GM12865 (cell line): ENCODE results near the gene CCR8.

ENCODE experiments used
- DNase-seq: peaks from one replicate; pipeline ENCODE4 v3.0.0; 2010; ENCODE audit warnings: low read depth
- H3K4me3 ChIP-seq: 2 replicates; pipeline ENCODE4 v1.5.1; 2011; ENCODE audit warnings: mild to moderate bottlenecking, low read depth, low read length, control low read depth
- TF ChIP-seq, protein P1 (sequence below): IDR thresholded peaks from 2 replicates; pipeline ENCODE4 v1.5.1; 2011; ENCODE audit warnings: low read length, control low read depth, low read depth, inconsistent platforms; ENCODE audit not compliant: insufficient read depth; ENCODE audit errors: missing control alignments

The CCR8 gene

DNA sequence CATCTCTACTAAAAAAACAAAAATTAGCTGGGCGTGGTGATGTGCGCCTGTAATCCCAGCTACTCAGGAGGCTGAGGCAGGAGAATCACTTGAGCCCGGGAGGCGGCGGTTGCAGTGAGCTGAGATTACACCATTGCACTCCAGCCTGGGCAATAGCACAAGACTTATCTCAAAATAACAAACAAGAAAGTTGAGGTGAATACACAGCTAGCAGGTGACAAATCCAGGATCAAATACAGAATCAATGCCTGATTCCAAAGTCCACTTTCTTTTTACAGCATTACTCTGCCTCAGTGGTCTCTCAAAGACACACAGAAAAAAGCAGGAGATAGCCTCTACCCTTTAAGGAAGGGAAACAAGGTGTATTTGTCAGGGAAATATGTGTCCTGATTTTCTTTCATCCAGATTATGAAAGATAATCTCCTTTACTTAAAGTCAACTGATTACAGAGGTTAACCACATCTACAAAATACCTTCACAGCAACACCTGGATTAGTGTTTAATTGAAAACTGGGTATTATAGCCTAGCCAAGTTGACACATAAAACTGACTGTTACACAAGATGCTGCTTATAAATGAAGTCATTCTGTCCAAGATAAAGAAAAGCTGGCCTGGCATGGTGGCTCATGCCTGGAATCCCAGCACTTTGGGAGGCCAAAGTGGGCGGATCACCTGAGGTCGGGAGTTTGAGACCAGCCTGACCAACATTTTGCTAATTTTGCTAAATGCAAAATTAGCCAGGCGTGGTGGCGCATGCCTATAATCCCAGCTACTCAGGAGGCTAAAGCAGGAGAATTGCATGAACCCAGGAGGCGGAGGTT, 49.7 kb downstream of the CCR8 start:
- no peak overlapping the region for H3K4me3 ChIP-seq
- TF ChIP-seq, protein P1, sequence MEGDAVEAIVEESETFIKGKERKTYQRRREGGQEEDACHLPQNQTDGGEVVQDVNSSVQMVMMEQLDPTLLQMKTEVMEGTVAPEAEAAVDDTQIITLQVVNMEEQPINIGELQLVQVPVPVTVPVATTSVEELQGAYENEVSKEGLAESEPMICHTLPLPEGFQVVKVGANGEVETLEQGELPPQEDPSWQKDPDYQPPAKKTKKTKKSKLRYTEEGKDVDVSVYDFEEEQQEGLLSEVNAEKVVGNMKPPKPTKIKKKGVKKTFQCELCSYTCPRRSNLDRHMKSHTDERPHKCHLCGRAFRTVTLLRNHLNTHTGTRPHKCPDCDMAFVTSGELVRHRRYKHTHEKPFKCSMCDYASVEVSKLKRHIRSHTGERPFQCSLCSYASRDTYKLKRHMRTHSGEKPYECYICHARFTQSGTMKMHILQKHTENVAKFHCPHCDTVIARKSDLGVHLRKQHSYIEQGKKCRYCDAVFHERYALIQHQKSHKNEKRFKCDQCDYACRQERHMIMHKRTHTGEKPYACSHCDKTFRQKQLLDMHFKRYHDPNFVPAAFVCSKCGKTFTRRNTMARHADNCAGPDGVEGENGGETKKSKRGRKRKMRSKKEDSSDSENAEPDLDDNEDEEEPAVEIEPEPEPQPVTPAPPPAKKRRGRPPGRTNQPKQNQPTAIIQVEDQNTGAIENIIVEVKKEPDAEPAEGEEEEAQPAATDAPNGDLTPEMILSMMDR, result no peak
- DNase-seq, result no peak

DNA sequence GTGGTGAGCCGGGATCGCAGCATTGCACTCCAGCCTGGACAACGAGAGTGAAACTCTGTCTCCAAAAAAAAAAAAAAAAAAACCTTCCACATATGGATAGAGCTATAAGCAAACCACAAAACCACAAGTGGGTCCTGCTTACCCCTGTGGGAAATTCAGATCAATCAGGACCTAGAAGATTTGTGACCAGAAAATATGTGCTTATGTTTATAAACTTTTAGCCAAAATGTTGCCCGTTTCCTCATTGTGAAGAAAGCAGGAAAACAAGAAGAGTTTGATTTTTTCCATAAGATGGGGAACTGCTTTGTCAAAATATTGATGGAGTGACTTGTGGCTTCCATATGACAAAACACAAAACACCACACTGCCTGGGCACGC, 50.3 kb downstream of the CCR8 start:
- TF ChIP-seq, protein P1, result no peak
- no peak overlapping the region for H3K4me3 ChIP-seq
- DNase-seq, result no peak

DNA sequence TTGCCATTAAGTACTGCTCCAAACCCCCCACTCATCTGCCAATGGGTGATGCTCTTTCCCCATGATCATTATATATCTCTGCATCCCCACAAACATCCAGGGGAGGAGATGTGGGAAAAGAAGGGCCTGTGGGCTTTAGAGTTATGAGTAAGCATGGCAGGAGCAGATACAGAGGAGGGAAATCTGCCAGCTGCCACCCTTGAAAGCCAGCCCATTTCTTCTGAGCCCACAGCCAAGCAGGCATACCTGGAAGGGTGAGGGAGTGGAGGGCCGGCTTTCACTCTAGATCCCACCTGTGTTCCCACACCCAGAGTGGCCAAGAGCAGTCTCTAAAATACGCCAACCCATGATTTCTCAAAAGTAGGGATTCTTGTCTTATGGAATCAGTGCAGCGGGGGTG, 51.9 kb downstream of the CCR8 start:
- no peak overlapping the region for H3K4me3 ChIP-seq
- no peak for DNase-seq
- TF ChIP-seq, protein P1, result no peak
